Body of pancreas (tissue), 4 donors: ENCODE measurements around the gene TMEM94. TPM values are rescaled to one million over a fixed set of nuclear protein-coding genes. Genes with fewer than 3 reads are reported as not detected.

Experiments used
- ATAC-seq: fragments of 150-250 bp; one replicate; pipeline ENCODE4 v1.9.1; 2016
- DNase-seq, 4 donors: peaks; one replicate each; pipeline ENCODE4 v3.0.0-alpha.2; 2019
- H3K27ac ChIP-seq, 4 donors: fragments of 200-600 bp; sonication (generic); 1 replicate in 3 of 4; 2 replicates in 1 of 4; pipeline versions ENCODE4 v1.5.1 to v1.6.1; 2016 to 2019; ENCODE audit warnings: mild to moderate bottlenecking in 1 of 4, mixed read lengths in 1 of 4, moderate library complexity in 1 of 4
- H3K27me3 ChIP-seq, 2 donors: fragments of 200-600 bp; sonication (generic); one replicate each; pipeline ENCODE4 v1.6.0; 2016; ENCODE audit warnings: mild to moderate bottlenecking in 1 of 2
- H3K36me3 ChIP-seq, 2 donors: fragments of 200-600 bp; sonication (generic); replicated peaks in 1 of 2; 2 replicates each; pipeline ENCODE4 v1.5.1; 2016; ENCODE audit warnings: low read depth in 2 of 2; ENCODE audit not compliant: insufficient read depth in 1 of 2
- H3K4me1 ChIP-seq: fragments of 200-600 bp; sonication (generic); one replicate; pipeline ENCODE4 v1.6.0; 2016
- H3K4me3 ChIP-seq, 2 donors: fragments of 200-600 bp; sonication (generic); 1 replicate in 1 of 2; 2 replicates in 1 of 2; pipeline ENCODE4 v1.5.1; 2016 to 2019
- H3K9me3 ChIP-seq, 3 donors: fragments of 200-600 bp; sonication (generic); 1 replicate in 2 of 3; 2 replicates in 1 of 3; pipeline ENCODE4 v1.5.1; 2016
- POLR2A ChIP-seq, 3 donors: fragments of 450-650 bp; IDR thresholded peaks; one replicate each; pipeline ENCODE4 v1.6.1; 2016; ENCODE audit warnings: antibody characterized with exemption in 3 of 3, mild to moderate bottlenecking in 2 of 3
- WGBS, 2 donors: methylation state at CpG; one replicate each; pipeline ENCODE4 v1.1.5; 2017; 5-methylcytosine and 5-hydroxymethylcytosine counted together
- intact Hi-C: fragments of 100-400 bp; cut with DNase I; formaldehyde crosslinking; loops from one replicate; pipeline ENCODE4 v1.15.1; 2023
- total RNA-seq, 2 donors: library from RNA; depleted of rRNA; stranded (reverse); fragments of >200 nt; gene quantifications; one replicate each; pipeline ENCODE4 v1.1.0, GENCODE V29; 2016
- TF ChIP-seq, protein P1 (sequence below), 7 experiments: fragments of 450-650 bp in 4 of 7; fragments of 200-600 bp in 3 of 7; sonication (generic) in 3 of 7; IDR thresholded peaks; one replicate each; pipeline ENCODE4 v1.5.1; 2016 to 2019; ENCODE audit warnings: antibody characterized with exemption in 7 of 7

TMEM94 gene
- total RNA-seq, 2 donors from 2014 or later, result 27.2 to 145 TPM

DNA sequence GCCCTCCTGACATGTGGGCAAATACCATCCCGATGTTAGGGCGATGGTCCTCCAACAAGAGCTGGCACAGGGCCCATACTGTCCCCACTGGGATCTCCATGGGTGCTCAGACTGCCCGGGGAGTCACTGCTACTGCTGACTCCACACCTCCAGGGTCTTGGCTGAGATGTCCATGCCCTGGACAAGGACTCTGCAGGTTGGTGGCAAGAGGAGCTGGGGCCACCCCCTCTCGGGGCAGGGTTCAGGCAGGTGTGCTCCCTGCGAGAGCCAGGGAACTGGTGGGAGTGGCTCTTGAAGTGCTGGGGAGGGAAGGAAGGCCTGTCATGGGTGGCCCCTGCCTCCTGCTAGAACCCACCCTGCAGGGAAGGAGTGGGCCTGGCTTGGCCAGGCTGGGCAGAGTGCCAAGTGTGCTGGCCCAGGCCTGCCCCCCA, 52.5 kb downstream of the TMEM94 start:
- whole genome bisulfite sequencing, 2 donors, result 60 to 71% methylated on average over 5 of the region's 5 CpGs
- TF ChIP-seq, protein P1, sequence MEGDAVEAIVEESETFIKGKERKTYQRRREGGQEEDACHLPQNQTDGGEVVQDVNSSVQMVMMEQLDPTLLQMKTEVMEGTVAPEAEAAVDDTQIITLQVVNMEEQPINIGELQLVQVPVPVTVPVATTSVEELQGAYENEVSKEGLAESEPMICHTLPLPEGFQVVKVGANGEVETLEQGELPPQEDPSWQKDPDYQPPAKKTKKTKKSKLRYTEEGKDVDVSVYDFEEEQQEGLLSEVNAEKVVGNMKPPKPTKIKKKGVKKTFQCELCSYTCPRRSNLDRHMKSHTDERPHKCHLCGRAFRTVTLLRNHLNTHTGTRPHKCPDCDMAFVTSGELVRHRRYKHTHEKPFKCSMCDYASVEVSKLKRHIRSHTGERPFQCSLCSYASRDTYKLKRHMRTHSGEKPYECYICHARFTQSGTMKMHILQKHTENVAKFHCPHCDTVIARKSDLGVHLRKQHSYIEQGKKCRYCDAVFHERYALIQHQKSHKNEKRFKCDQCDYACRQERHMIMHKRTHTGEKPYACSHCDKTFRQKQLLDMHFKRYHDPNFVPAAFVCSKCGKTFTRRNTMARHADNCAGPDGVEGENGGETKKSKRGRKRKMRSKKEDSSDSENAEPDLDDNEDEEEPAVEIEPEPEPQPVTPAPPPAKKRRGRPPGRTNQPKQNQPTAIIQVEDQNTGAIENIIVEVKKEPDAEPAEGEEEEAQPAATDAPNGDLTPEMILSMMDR (IDR thresholded peaks at IDR 0.05), result no peak
- no peak for TF ChIP-seq POLR2A (IDR thresholded peaks at IDR 0.05)
- H3K27me3 ChIP-seq, result no peaks in the 10 kb centered on the region
- peaks cover 40% of the 10 kb centered on the region for H3K4me1 ChIP-seq
- no peaks in the 10 kb centered on the region for H3K9me3 ChIP-seq
- DNase-seq, result no peak
- intact Hi-C loops, result no loop called here
- peak overlapping the region in 2 of 4 donors; percentile 35 to 45 for H3K27ac ChIP-seq
- ATAC-seq, result no peak
- no peaks in the 10 kb centered on the region for H3K36me3 ChIP-seq
- H3K4me3 ChIP-seq, result no peak overlapping the region

DNA sequence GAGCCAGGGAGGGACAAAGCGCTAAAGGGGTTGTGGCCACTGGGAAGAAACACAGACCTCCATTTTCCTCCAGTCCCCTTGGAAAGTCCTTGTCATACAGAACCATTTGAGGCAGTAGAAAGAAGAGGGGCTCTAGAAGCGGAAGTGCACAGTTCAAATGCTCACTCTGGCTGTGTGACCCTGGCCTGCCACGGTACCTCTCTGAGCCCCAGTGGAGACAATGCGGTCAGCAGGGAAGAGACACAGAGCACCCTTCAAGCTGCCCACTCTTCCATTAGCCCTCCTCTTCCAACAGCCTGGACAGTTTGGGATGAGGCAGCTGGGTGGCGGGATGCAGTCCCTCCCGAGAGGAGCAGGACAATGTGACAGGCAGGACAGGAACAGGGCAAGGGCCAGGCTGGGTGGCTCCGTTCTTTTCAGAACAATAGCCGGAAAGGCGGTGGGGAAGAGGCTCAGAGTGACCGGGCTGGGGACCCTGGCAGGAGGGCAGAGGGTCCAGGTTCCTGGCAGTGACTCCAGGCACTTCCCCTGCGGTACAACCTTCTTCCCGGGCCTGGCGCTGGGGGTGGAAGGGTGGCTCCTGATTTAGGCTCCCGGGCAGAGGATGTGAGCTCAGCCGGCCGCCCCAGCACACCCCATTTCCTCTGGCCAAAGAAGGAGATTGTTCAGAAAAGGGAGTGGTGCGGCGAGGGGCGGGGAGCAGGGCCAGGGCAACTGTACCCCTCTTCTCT, 53.3 kb downstream of the TMEM94 start:
- H3K9me3 ChIP-seq, result no peaks in the 10 kb centered on the region
- H3K27me3 ChIP-seq, result no peaks in the 10 kb centered on the region
- intact Hi-C loops, result no loop called here
- peak in 1 of 4 donors; percentile 13 for DNase-seq
- TF ChIP-seq, protein P1 (IDR thresholded peaks at IDR 0.05), result no peak
- peak in 2 of 3 donors; percentile 32 to 37 for TF ChIP-seq POLR2A (IDR thresholded peaks at IDR 0.05)
- no peak for ATAC-seq
- WGBS, 2 donors, result 89 to 91% methylated on average over 12 to 19 of the region's 19 CpGs
- no peaks in the 10 kb centered on the region for H3K36me3 ChIP-seq
- peaks cover 47% of the 10 kb centered on the region for H3K4me1 ChIP-seq
- peak overlapping the region in 2 of 4 donors; percentile 35 to 45 for H3K27ac ChIP-seq
- no peak overlapping the region for H3K4me3 ChIP-seq

DNA sequence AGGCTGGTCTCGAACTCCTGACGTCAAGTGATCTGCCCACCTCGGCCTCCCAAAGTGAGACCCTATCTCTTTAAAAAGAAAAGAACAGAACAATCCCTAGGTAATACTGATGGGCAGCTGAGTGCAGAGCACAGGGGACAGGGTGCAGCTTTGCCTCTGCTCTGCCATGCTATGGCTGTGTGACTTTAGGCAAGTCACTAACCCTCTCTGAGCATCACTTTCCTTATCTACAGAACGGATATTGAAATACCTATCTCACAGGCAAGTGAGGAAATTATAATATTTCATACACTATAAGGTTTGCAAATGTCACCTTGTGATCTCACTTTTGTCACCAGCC, 54.8 kb downstream of the TMEM94 start:
- TF ChIP-seq, protein P1 (IDR thresholded peaks at IDR 0.05), result no peak
- TF ChIP-seq POLR2A (IDR thresholded peaks at IDR 0.05), result no peak
- intact Hi-C loops, result no loop called here
- DNase-seq (no peak), ATAC-seq (no peak)
- Histone ChIP-seq H3K9me3 (no peaks in the 10 kb centered on the region), H3K27ac (peak overlapping the region in 3 of 4 donors; percentile 25 to 44 (median 35)), H3K27me3 (no peaks in the 10 kb centered on the region), H3K4me3 (no peak overlapping the region), H3K36me3 (no peaks in the 10 kb centered on the region), H3K4me1 (peaks cover 53% of the 10 kb centered on the region)
- 79% methylated on average over 4 of the region's 4 CpGs for WGBS, 2 donors

DNA sequence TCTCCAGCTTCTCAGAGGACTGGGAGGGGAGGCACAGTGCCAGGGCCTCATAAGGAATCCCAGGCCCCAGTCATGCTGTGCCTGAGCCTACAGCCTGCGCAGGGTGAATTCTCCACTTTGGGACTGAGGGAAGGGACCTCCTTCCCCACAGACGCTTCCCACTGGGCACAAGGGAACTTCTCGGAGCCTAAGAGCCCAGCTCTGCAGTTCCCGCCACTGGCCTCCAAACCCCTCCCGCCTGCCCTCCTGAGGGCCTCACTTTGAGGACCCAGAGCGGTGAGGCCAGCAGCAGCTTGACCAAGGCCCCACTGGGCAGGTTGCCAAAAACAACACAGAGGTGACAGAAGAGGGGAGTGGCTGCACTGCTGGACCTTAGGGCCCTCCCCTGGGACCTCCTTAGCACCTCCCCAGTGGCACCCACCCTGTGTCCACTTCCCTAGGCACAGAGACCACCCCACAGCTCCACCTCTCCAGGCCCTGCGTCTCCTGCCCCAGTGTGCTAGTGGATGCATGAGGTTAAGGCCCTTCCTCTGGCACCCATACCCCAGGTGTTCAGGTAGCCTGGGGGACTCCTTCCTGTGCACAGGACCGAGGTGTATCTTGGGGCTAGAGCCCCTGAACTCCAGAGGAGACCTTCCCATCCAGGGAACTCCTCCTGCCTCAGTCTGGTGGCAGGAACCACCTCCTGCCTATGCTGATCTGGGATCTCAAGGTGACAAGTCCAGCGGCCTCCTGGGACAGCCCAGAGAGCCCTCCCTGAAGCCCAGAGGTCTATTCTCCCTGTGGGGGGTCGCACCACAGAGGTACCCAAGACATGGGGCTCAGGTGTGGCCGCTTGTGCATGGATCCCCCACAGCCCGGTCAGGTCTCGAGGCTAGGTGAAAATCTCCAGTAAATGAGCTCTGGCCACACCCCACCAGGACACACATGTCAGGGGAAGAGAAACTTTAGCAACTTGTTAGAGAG, 55.5 kb downstream of the TMEM94 start:
- 42 to 47% methylated on average over 10 to 13 of the region's 13 CpGs for WGBS, 2 donors
- intact Hi-C loops, result no loop called here
- no peaks in the 10 kb centered on the region for H3K27me3 ChIP-seq
- peaks cover 53% of the 10 kb centered on the region for H3K4me1 ChIP-seq
- H3K36me3 ChIP-seq, result no peaks in the 10 kb centered on the region
- peak overlapping the region in 3 of 4 donors; percentile 25 to 44 (median 35) for H3K27ac ChIP-seq
- DNase-seq (peak; percentile 58 to 83 (median 72)), ATAC-seq (no peak)
- TF ChIP-seq, protein P1 (IDR thresholded peaks at IDR 0.05), result no peak
- no peak for TF ChIP-seq POLR2A (IDR thresholded peaks at IDR 0.05)
- H3K9me3 ChIP-seq, result no peaks in the 10 kb centered on the region
- H3K4me3 ChIP-seq, result no peak overlapping the region
